Left lung (tissue), 10 donors: ENCODE data around the gene CD300LD. TPM values are rescaled to one million over a fixed set of nuclear protein-coding genes. Genes with fewer than 3 reads are reported as not detected.
A peak's percentile ranks its signal among the peaks of the same experiment; 100 is the strongest.
"Not testable (repeated sequence)": the region's sequence is repeated elsewhere in the genome, so short reads cannot be mapped to it uniquely, and the experiment has no call there.

ENCODE experiments used
- ATAC-seq: fragments of 200-7000 bp; cut with Tn5 transposase; one replicate; pipeline ENCODE4 v1.9.1; 2020; ENCODE audit warnings: moderate library complexity
- DNase-seq, 4 donors: peaks; one replicate each; pipeline ENCODE4 v3.0.0-alpha.2; 2013 to 2020
- H3K27ac ChIP-seq, 2 donors: fragments of 200-600 bp; sonication (generic) in 1 of 2; one replicate each; pipeline versions ENCODE4 v1.5.0 to v1.8.0; 2020 to 2021
- H3K27me3 ChIP-seq, 2 donors: fragments of 200-600 bp; sonication (generic) in 1 of 2; one replicate each; pipeline versions ENCODE4 v1.5.0 to v1.8.0; 2020 to 2021
- H3K36me3 ChIP-seq, 2 donors: fragments of 200-600 bp; sonication (generic) in 1 of 2; one replicate each; pipeline versions ENCODE4 v1.5.0 to v1.8.0; 2020 to 2021
- H3K4me1 ChIP-seq, 2 donors: fragments of 200-600 bp; one replicate each; pipeline ENCODE4 v1.8.0; 2021
- H3K4me3 ChIP-seq, 2 donors: fragments of 200-600 bp; sonication (generic) in 1 of 2; one replicate each; pipeline versions ENCODE4 v1.5.0 to v1.8.0; 2020 to 2021; ENCODE audit warnings: mild to moderate bottlenecking in 1 of 2
- H3K9me3 ChIP-seq, 2 donors: fragments of 200-600 bp; sonication (generic) in 1 of 2; one replicate each; pipeline versions ENCODE4 v1.5.0 to v1.8.0; 2020 to 2021
- CTCF ChIP-seq, 2 donors: fragments of 200-600 bp; sonication (generic) in 1 of 2; IDR thresholded peaks; one replicate each; pipeline versions ENCODE4 v1.5.0 to v1.8.0; 2021; ENCODE audit warnings: antibody characterized with exemption in 2 of 2
- intact Hi-C, 2 donors: fragments of 100-400 bp; cut with DNase I; formaldehyde crosslinking; loops; one replicate each; pipeline versions ENCODE4 v1.11.2 to v1.14.2; 2022
- polyA plus RNA-seq, 6 donors: library from polyadenylated mRNA; unstranded; fragments of 120-200 nt; gene quantifications; one replicate each; pipeline ENCODE4 v1.2.1, GENCODE V29; 2013; ENCODE audit not compliant: insufficient read length in 6 of 6
- total RNA-seq, 2 donors: library from RNA; stranded (reverse); fragmentation: NEBNext Ultra II Directional; extraction: Animal tissue kit (Norgen Biotek cat#: 25700); gene quantifications; one replicate each; pipeline ENCODE4 v1.2.1, GENCODE V29; 2021
- donor health status: DM: no; HTN: yes; CAD: no.
- donor health status: DM: no; HTN: no; CAD: no.

Gene CD300LD
- total and polyA plus RNA-seq, 8 donors: 0.29 TPM; not detected in 7

DNA sequence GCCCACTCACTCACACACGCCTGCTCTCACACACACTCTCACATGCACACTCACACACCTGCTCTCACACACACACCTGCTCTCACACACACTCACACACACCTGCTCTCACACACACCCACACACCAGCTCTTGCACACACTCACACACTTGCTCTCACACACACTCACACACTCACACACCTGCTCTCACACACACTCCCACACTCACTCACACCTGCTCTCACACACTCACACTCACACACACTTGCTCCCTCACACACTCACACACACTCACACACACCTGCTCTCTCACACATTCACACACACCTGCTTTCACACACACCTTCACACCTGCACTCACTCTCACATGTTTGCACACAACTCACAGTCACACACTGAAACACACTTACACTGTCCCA, 28.7 kb downstream of the CD300LD start:
- Histone ChIP-seq H3K4me1 (peaks cover 0 to 20% of the 10 kb centered on the region in 2 donors), H3K36me3 (no peaks in the 10 kb centered on the region), H3K27me3 (peaks cover 0 to 42% of the 10 kb centered on the region in 2 donors), H3K9me3 (no peaks in the 10 kb centered on the region), H3K4me3 (no peak overlapping the region), H3K27ac (no peak overlapping the region)
- TF ChIP-seq CTCF (IDR thresholded peaks at IDR 0.05): no peak
- intact Hi-C loops: no loop called here
- ATAC-seq (no peak), DNase-seq (no peak)

DNA sequence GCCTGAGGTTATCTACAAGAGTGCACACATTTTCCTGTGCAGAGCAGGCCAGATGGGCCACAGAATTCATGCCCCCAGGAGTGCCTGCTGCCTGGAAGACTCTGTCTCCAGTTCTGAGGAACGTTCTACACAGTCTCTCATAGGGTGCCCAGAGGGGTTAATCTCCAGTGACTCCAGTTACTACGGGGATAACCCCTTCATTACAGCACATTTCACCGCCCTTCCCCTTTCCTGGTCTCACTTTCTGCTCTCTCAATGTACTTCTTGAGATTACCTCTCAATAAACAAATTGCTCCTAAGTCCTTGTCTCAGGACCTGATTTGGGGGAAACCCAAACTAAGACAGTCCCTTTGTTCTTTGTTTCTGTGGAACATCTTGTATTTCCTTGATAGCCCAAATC, 30.5 kb downstream of the CD300LD start:
- Histone ChIP-seq H3K4me3 (no peak overlapping the region), H3K9me3 (no peaks in the 10 kb centered on the region), H3K36me3 (no peaks in the 10 kb centered on the region), H3K27me3 (peaks cover 0 to 30% of the 10 kb centered on the region in 2 donors), H3K4me1 (peaks cover 0 to 2% of the 10 kb centered on the region in 2 donors), H3K27ac (no peak overlapping the region)
- intact Hi-C loops: no loop called here
- DNase-seq (no peak), ATAC-seq (no peak)
- no peak for TF ChIP-seq CTCF (IDR thresholded peaks at IDR 0.05)

DNA sequence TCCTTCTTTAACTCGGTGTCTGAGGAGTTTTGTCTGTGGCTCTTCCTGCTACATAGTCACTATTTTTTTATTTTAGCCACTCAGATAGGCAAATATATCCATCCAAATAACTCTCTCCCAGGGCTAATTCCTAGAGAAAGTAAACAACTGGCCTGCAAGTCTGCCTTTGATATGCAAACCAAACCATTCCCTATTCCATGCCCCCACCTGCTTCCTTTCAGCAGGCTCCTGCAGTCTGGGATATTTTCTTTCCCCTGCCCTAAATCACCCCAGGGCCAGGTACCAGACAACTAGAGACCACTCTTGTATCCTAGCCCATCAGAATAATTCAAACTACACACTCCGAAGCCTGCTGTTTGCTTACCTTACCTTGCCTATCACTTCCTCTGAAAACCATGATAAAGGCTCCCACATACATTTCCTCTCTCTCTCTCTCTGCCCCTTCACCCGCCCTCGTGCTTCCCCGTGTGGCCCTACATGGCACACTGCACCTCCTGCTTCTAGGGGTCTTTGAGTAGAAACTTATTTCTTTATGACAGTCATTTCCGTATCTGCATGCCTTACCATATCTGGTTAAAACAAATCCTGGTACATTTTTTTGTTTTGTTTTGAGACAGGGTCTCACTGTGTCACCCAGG, 33.1 kb downstream of the CD300LD start:
- intact Hi-C loops: no loop called here
- Histone ChIP-seq H3K4me1 (no peaks in the 10 kb centered on the region), H3K36me3 (no peaks in the 10 kb centered on the region), H3K27ac (no peak overlapping the region), H3K4me3 (no peak overlapping the region), H3K9me3 (no peaks in the 10 kb centered on the region), H3K27me3 (peaks cover 0 to 17% of the 10 kb centered on the region in 2 donors)
- ATAC-seq: no peak
- DNase-seq: no peak
- TF ChIP-seq CTCF (IDR thresholded peaks at IDR 0.05): no peak

- H3K27me3 ChIP-seq: peaks cover 0 to 17% of the 10 kb centered on the region in 2 donors
- H3K9me3 ChIP-seq, H3K4me1 ChIP-seq, H3K27ac ChIP-seq, DNase-seq, H3K36me3 ChIP-seq, H3K4me3 ChIP-seq, intact Hi-C loops, ATAC-seq: not testable (repeated sequence)
Measured at GRCh38 chr17:74558402-74558801, 33.7 kb downstream of the CD300LD start.

GRCh38 chr17:74555427-74555940, 36.6 kb downstream of the CD300LD start:
- Histone ChIP-seq H3K36me3 (no peaks in the 10 kb centered on the region), H3K9me3 (no peaks in the 10 kb centered on the region), H3K4me3 (no peak overlapping the region), H3K27me3 (peaks cover 0 to 5% of the 10 kb centered on the region in 2 donors), H3K27ac (no peak overlapping the region), H3K4me1 (no peaks in the 10 kb centered on the region)
- intact Hi-C loops: no loop called here
- TF ChIP-seq CTCF (IDR thresholded peaks at IDR 0.05): no peak
- no peak for DNase-seq
- ATAC-seq: no peak

GRCh38 chr17:74554909-74555308, 37.2 kb downstream of the CD300LD start:
- Histone ChIP-seq H3K27me3 (peaks cover 0 to 4% of the 10 kb centered on the region in 2 donors), H3K4me3 (no peak overlapping the region), H3K9me3 (no peaks in the 10 kb centered on the region), H3K27ac (no peak overlapping the region), H3K4me1 (no peaks in the 10 kb centered on the region), H3K36me3 (no peaks in the 10 kb centered on the region)
- TF ChIP-seq CTCF (IDR thresholded peaks at IDR 0.05): no peak
- intact Hi-C loops: no loop called here
- ATAC-seq (peak; percentile 32), DNase-seq (no peak)
